GM19099 (cell line): ENCODE results near the gene LDLRAD4.

Experiments used
- POLR2A ChIP-seq: IDR thresholded peaks from 3 replicates; pipeline ENCODE4 v1.6.1; 2011; ENCODE audit warnings: low read depth; ENCODE audit not compliant: insufficient read length; ENCODE audit errors: extremely low read depth

The LDLRAD4 gene

DNA sequence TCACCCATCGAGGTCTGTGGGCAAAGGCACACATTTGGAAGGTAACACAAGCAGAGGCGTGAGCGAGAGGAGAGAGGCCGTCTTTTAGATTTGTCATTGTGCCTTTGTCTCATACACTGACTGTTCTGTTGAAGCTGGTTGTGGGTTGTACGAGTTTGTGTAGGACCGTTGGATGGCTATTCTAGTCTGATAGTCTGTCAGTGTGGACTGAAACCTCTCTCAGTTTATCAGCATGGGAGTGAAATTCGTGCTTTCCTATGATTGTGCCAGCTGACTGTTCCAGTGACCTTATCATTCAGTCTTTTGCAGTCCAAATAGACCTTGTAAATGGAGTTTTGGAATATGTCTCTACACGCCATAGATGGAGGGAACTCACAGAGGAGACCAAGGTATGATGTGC lies 143.5 kb downstream of the LDLRAD4 start:
- no peak for TF ChIP-seq POLR2A

- TF ChIP-seq POLR2A, result no peak
These were observed 144.0 kb downstream of the LDLRAD4 start for GRCh38 chr18:13362607-13363006.

- TF ChIP-seq POLR2A, result no peak
These were observed 144.8 kb downstream of the LDLRAD4 start for GRCh38 chr18:13363359-13363758.

DNA sequence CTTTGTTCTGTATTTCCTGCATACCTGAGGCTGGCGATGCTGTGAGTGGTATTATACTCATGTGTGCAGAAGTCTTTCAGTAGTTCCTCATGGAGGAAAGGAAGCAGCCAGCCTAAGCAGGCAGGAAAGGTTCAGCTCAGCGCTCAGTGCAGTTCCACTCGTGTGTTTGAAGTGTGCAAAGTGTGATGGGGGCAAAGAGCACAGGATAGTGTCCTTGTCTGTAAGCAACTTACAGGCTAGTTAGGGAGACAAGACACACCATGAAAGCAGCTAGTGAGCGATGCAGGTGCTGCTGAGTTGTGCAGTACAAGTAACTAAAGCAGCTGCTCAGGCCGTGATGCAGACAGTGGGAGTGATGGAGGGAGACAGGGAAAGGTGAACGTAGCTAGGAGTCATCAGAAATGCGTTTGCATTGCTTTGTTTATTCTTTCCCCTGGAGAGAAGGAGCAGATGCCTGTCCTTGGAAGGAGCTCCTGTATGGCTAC lies 146.2 kb downstream of the LDLRAD4 start:
- no peak for TF ChIP-seq POLR2A

- TF ChIP-seq POLR2A, result no peak
These were observed 147.6 kb downstream of the LDLRAD4 start for GRCh38 chr18:13366131-13366530.

DNA sequence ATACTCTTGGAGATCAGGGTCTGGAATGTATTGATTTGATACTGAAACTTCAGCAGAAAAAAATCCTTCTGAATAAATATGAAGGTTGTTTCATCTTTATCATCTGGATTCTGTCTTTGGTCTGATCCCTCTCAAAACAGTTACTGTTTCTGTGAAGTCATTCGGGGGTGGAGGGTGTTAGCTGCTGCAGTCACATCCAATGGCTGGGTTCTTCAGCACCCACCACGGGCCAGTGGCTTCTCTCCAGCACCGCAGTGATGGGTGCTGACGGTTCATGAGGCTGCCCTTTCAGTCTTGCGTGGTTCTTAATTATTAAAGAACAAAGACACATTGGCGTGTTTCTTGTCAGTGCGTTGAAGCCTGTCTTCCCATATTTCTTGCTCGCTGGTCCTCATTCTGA lies 148.0 kb downstream of the LDLRAD4 start:
- no peak for TF ChIP-seq POLR2A

GRCh38 chr18:13366962-13367892 lies 148.7 kb downstream of the LDLRAD4 start:
- no peak for TF ChIP-seq POLR2A

GRCh38 chr18:13368080-13368813 lies 149.7 kb downstream of the LDLRAD4 start:
- TF ChIP-seq POLR2A, result no peak

DNA sequence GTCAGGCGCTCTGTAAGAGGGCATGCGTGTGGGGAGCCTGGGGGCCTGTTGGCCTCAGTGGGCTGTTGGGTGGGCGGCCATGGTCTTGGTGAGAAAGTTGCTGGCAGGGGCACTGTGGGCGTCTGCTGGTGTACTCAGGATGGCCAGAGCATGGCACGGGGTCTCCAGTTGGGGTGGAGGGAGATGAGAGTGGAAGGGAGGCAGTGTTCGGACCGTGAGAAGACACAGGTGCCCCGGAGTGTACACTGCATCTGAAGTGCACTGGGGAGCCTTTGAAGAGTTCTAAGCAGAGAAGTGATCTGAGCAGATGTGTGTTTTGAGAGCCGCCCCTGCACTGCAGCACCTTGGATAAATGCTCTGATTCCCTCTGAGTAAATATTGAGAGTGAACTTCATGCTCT lies 150.8 kb downstream of the LDLRAD4 start:
- no peak for TF ChIP-seq POLR2A

- no peak for TF ChIP-seq POLR2A
These were observed 151.4 kb downstream of the LDLRAD4 start for GRCh38 chr18:13369756-13370510.

DNA sequence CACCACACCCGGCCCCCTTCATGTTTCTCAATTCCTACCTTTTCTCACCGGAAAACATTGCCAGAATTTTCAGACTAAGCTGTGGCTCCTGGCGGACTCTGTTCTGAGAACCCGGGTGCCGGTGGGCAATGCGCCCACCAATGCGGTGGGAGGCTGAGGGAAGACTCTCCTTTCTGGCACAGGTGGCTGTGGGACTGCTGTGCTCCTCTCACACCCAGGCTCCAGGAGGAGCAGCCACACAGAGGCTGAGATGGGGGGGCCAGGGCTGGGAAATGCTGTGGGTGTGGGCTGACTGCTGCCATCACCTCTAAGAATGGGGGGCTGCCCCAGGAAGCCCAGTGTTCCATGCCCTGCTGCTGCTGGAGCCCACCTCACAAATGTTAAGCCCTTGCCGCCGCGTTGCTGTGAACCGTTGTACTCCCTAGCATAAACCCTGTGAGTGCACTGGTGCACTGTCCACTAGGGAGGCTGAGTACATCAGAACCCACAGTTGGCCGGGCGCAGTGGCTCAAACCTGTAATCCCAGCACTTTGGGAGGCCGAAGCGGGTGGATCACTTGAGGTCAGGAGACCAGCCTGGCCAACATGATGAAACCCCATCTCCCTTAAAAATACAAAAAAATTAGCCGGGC lies 152.6 kb downstream of the LDLRAD4 start:
- TF ChIP-seq POLR2A, result no peak

- no peak for TF ChIP-seq POLR2A
These were observed 153.3 kb downstream of the LDLRAD4 start for GRCh38 chr18:13371689-13372418.

GRCh38 chr18:13372531-13372951 lies 154.0 kb downstream of the LDLRAD4 start:
- no peak for TF ChIP-seq POLR2A

DNA sequence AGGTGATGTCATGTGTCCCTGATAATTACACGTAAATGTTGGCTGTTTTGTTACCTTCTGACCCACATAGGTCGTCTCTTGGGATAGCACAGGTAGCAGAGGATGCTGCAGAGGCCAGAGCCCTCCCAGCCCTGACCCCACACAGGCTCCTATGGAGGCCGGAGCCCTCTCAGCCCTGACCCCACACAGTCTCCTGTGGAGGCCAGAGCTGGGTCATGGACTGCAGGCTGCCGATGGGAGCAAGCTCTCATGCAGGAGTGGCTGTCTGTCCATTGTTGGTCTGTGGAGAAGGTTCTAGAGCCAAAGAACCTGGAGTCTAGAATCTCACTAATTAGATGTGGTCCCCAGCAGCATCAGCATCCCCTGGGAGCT lies 155.5 kb downstream of the LDLRAD4 start:
- no peak for TF ChIP-seq POLR2A
